HepG2 (cell line): ENCODE measurements around the gene TGFBRAP1. TPM values are rescaled to one million over a fixed set of nuclear protein-coding genes. Genes with fewer than 3 reads are reported as not detected.

Experiments used
- ARNT ChIP-seq: fragments of 450-650 bp; IDR thresholded peaks from 2 replicates; pipeline ENCODE4 v1.6.1; 2017
- CREM ChIP-seq, 2 experiments: sonication (generic) in 1 of 2; formaldehyde crosslinking in 1 of 2; IDR thresholded peaks; 2 replicates each; pipeline versions ENCODE4 v1.4.0 to v1.6.1; 2016 to 2020; ENCODE audit warnings: antibody characterized with exemption in 1 of 2, mild to moderate bottlenecking in 1 of 2, missing genetic modification reagents in 1 of 2
- FOSL2 ChIP-seq: sonication (generic); formaldehyde crosslinking; IDR thresholded peaks from 2 replicates; pipeline ENCODE4 v1.4.0; 2020; ENCODE audit warnings: missing genetic modification reagents
- FOXA1 ChIP-seq, 2 experiments: fragments of 450-650 bp in 1 of 2; sonication (generic) in 1 of 2; formaldehyde crosslinking in 1 of 2; IDR thresholded peaks; 2 replicates each; pipeline versions ENCODE4 v1.4.0 to v1.6.1; 2016 to 2020; ENCODE audit warnings: missing genetic modification reagents in 1 of 2
- FOXC1 ChIP-seq: sonication (generic); formaldehyde crosslinking; IDR thresholded peaks from 2 replicates; pipeline ENCODE4 v1.8.0; 2022; ENCODE audit warnings: mild to moderate bottlenecking, missing genetic modification reagents, borderline replicate concordance
- GZF1 ChIP-seq: sonication (generic); formaldehyde crosslinking; IDR thresholded peaks from 2 replicates; pipeline ENCODE4 v1.5.1; 2020; ENCODE audit warnings: mild to moderate bottlenecking, missing genetic modification reagents
- HES4 ChIP-seq: sonication (generic); formaldehyde crosslinking; IDR thresholded peaks from 2 replicates; pipeline ENCODE4 v1.9.0; 2021; ENCODE audit warnings: mild to moderate bottlenecking, missing genetic modification reagents, borderline replicate concordance
- MAF1 ChIP-seq: sonication (generic); formaldehyde crosslinking; IDR thresholded peaks from 2 replicates; pipeline ENCODE4 v1.5.0; 2020; ENCODE audit warnings: missing genetic modification reagents, borderline replicate concordance
- MED13 ChIP-seq: sonication (generic); formaldehyde crosslinking; IDR thresholded peaks from 2 replicates; pipeline ENCODE4 v1.5.0; 2020; ENCODE audit warnings: missing genetic modification reagents
- MXD3 ChIP-seq: IDR thresholded peaks from 2 replicates; pipeline ENCODE4 v1.6.1; 2016; ENCODE audit warnings: mild to moderate bottlenecking, missing biosample characterization, missing genetic modification reagents
- MXD4 ChIP-seq: IDR thresholded peaks from 2 replicates; pipeline ENCODE4 v1.6.1; 2016; ENCODE audit warnings: mild to moderate bottlenecking, missing biosample characterization, missing genetic modification reagents
- NR2F6 ChIP-seq, 2 experiments: IDR thresholded peaks; 2 replicates each; pipeline ENCODE4 v1.6.1; 2016; ENCODE audit warnings: antibody characterized with exemption in 1 of 2, mild to moderate bottlenecking in 1 of 2
- PBX3 ChIP-seq: sonication (generic); formaldehyde crosslinking; IDR thresholded peaks from 2 replicates; pipeline ENCODE4 v1.8.1; 2023; ENCODE audit warnings: missing genetic modification reagents, inconsistent platforms, borderline replicate concordance
- RAD21 ChIP-seq: fragments of 450-650 bp; formaldehyde crosslinking; IDR thresholded peaks from 2 replicates; pipeline ENCODE4 v1.5.0; 2020; ENCODE audit warnings: mild to moderate bottlenecking
- SOX5 ChIP-seq: IDR thresholded peaks from 2 replicates; pipeline ENCODE4 v1.6.1; 2016; ENCODE audit warnings: borderline replicate concordance
- SOX6 ChIP-seq, 2 experiments: fragments of 450-650 bp in 1 of 2; sonication (generic) in 1 of 2; formaldehyde crosslinking in 1 of 2; IDR thresholded peaks; 2 replicates each; pipeline versions ENCODE4 v1.4.0 to v1.6.1; 2017 to 2020; ENCODE audit warnings: antibody characterized with exemption in 1 of 2, mild to moderate bottlenecking in 1 of 2, missing genetic modification reagents in 1 of 2
- UBTF ChIP-seq: sonication (generic); formaldehyde crosslinking; IDR thresholded peaks from 2 replicates; pipeline ENCODE4 v1.4.0; 2020; ENCODE audit warnings: mild to moderate bottlenecking, missing genetic modification reagents
- ZC3H13 ChIP-seq: sonication (generic); formaldehyde crosslinking; IDR thresholded peaks from 2 replicates; pipeline ENCODE4 v1.8.1; 2023; ENCODE audit warnings: mild to moderate bottlenecking, missing genetic modification reagents, moderate library complexity
- ZNF30 ChIP-seq: sonication (generic); formaldehyde crosslinking; IDR thresholded peaks from 2 replicates; pipeline ENCODE4 v1.5.0; 2020; ENCODE audit warnings: mild to moderate bottlenecking, missing genetic modification reagents
- ZNF552 ChIP-seq: sonication (generic); formaldehyde crosslinking; IDR thresholded peaks from 2 replicates; pipeline ENCODE4 v1.9.0; 2022; ENCODE audit warnings: missing genetic modification reagents, mild to moderate bottlenecking, borderline replicate concordance
- ZNF562 ChIP-seq: sonication (generic); formaldehyde crosslinking; IDR thresholded peaks from 2 replicates; pipeline ENCODE4 v1.8.0; 2022; ENCODE audit warnings: missing genetic modification reagents, borderline replicate concordance
- ZNF607 ChIP-seq: sonication (generic); formaldehyde crosslinking; IDR thresholded peaks from 2 replicates; pipeline ENCODE4 v1.5.1; 2020; ENCODE audit warnings: missing genetic modification reagents, mild to moderate bottlenecking, borderline replicate concordance
- ZNF639 ChIP-seq: conservative IDR thresholded peaks from 2 replicates; pipeline ENCODE4 v1.6.1; 2018; ENCODE audit warnings: missing genetic modification reagents
- ZNF740 ChIP-seq: sonication (generic); formaldehyde crosslinking; IDR thresholded peaks from 2 replicates; pipeline ENCODE4 v1.4.0; 2020; ENCODE audit warnings: missing genetic modification reagents
- ZNF772 ChIP-seq: sonication (generic); formaldehyde crosslinking; IDR thresholded peaks from 2 replicates; pipeline ENCODE4 v1.5.0; 2020; ENCODE audit warnings: mild to moderate bottlenecking, missing genetic modification reagents
- polyA plus RNA-seq, 8 experiments: library from polyadenylated mRNA; depleted of rRNA in 3 of 8; stranded (reverse) in 7 of 8; unstranded in 1 of 8; fragments of >200 nt; fragmentation: Illumina TruSeq in 4 of 8; extraction: Trizol in 4 of 8; gene quantifications; 2 replicates each; pipeline versions ENCODE4 v1.2.1 to v1.2.3, GENCODE V29; 2011 to 2016; ENCODE audit warnings: low read depth in 4 of 8, missing spikeins in 1 of 8, mixed read lengths in 1 of 8; ENCODE audit not compliant: insufficient read depth in 1 of 8
- total RNA-seq, 5 experiments: library from RNA; depleted of rRNA; stranded (reverse); fragments of >200 nt; fragmentation: Illumina TruSeq; extraction: Trizol; gene quantifications; 2 replicates each; pipeline ENCODE4 v1.2.3, GENCODE V29; 2016; ENCODE audit warnings: low read depth in 1 of 5

The TGFBRAP1 gene
- total and polyA plus RNA-seq, 2 of the 13 experiments (the other 11 are each of a cell fraction or from before 2014, with no cell fraction given), result 12.7 to 22.9 TPM

- TF ChIP-seq FOXA1 (IDR thresholded peaks at IDR 0.05) (no peak), FOXA1 (CRISPR knock-in tag; IDR thresholded peaks at IDR 0.05) (no peak), ZNF772 (CRISPR knock-in tag) (0 out of 2 replicates have a peak, but pooled peaks have one; percentile 14), ZNF639 (no peak), PBX3 (CRISPR knock-in tag) (no peak), ZNF30 (no peak), MED13 (CRISPR knock-in tag) (no peak), RAD21 (no peak), FOSL2 (CRISPR knock-in tag) (peak; percentile 60), SOX6 (IDR thresholded peaks at IDR 0.05) (no peak), SOX6 (CRISPR knock-in tag; IDR thresholded peaks at IDR 0.05) (no peak), MXD3 (CRISPR knock-in tag) (no peak), SOX5 (CRISPR knock-in tag) (no peak), UBTF (CRISPR knock-in tag) (no peak), MXD4 (no peak), ARNT (no peak), ZNF607 (no peak), NR2F6 (IDR thresholded peaks at IDR 0.05) (no peak), NR2F6 (CRISPR knock-in tag; IDR thresholded peaks at IDR 0.05) (no peak), ZC3H13 (peak; percentile 41; the same call in 1 of the 2 replicates), ZNF562 (no peak), CREM (IDR thresholded peaks at IDR 0.05) (no peak), CREM (CRISPR knock-in tag; IDR thresholded peaks at IDR 0.05) (no peak), GZF1 (no peak), FOXC1 (CRISPR knock-in tag) (no peak), ZNF740 (no peak), HES4 (CRISPR knock-in tag) (no peak), MAF1 (CRISPR knock-in tag) (no peak), ZNF552 (CRISPR knock-in tag) (no peak)
Observed at GRCh38 chr2:105330681-105331375, 1.3 kb upstream of the TGFBRAP1 start (continued).
